Retinal pigment epithelial cell (primary cell): ENCODE results near the gene TTI1.
"Not testable (repeated sequence)": the region's sequence is repeated elsewhere in the genome, so short reads cannot be mapped to it uniquely, and the experiment has no call there.

Experiments used
- DNase-seq: peaks from one replicate; pipeline ENCODE4 v3.0.0-alpha.2; 2010; ENCODE audit warnings: low read depth
- H3K4me3 ChIP-seq: 2 replicates; pipeline ENCODE4 v1.5.1; 2011; ENCODE audit warnings: mild to moderate bottlenecking, low read length, control low read depth, moderate library complexity
- CTCF ChIP-seq: conservative IDR thresholded peaks from 2 replicates; pipeline ENCODE4 v1.5.1; 2011; ENCODE audit warnings: low read depth, low read length, control low read depth, inconsistent platforms

TTI1 gene

GRCh38 chr20:37973059-37973910 lies 60.0 kb downstream of the TTI1 start:
- H3K4me3 ChIP-seq: no peak overlapping the region
- DNase-seq: no peak
- TF ChIP-seq CTCF: no peak

GRCh38 chr20:37972256-37973058 lies 60.8 kb downstream of the TTI1 start:
- TF ChIP-seq CTCF: no peak
- H3K4me3 ChIP-seq: no peak overlapping the region
- no peak for DNase-seq

- H3K4me3 ChIP-seq: no peak overlapping the region
- no peak for DNase-seq
- no peak for TF ChIP-seq CTCF
Measured at GRCh38 chr20:37971561-37972127, 61.6 kb downstream of the TTI1 start.

- DNase-seq: no peak
- no peak for TF ChIP-seq CTCF
Measured at GRCh38 chr20:37970856-37971245, 62.4 kb downstream of the TTI1 start.

GRCh38 chr20:37969949-37970855 lies 63.1 kb downstream of the TTI1 start:
- no peak for DNase-seq
- TF ChIP-seq CTCF: no peak
- H3K4me3 ChIP-seq: no peak overlapping the region

More at GRCh38 chr20:37970856-37971245, 62.4 kb downstream of the TTI1 start:
- no peak overlapping the region for H3K4me3 ChIP-seq

GRCh38 chr20:37968841-37969401 lies 64.3 kb downstream of the TTI1 start:
- peak; percentile 5 for TF ChIP-seq CTCF
- no peak overlapping the region for H3K4me3 ChIP-seq
- peak; percentile 91 for DNase-seq

- H3K4me3 ChIP-seq, DNase-seq: not testable (repeated sequence)
Measured at GRCh38 chr20:37963483-37963882, 69.8 kb downstream of the TTI1 start.
